ENCODE results near the gene PTPRU.

Gene PTPRU

DNA sequence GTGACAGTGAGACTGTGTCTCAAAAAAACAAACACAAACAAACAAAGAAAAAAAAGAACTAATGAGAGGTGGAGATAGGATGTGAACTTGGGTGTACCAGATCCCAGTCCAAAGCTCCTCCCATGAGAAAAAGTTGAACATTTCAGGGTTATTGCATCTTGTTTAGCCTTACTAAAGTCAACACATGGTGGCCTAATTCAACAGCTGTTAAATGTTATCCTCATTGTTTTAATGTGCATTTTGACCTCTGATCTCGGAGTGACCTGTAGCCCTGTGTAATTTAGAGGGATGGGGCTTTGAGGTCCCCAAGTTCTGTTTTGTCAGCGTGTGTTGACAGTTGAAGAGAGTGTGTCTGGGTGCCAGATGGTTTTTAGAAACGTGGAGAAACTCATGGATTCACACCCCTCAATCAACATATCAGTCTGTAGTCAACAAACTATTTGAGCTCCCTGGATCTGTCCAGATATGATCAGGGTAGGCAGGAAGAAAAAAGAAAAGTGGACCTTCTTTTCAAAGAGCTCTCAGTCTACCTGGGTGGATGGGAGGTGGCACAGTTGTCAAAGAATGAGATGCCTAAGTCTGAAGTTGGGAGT lies 34.7 kb downstream of the PTPRU start:
- no peak for DNase-seq

DNA sequence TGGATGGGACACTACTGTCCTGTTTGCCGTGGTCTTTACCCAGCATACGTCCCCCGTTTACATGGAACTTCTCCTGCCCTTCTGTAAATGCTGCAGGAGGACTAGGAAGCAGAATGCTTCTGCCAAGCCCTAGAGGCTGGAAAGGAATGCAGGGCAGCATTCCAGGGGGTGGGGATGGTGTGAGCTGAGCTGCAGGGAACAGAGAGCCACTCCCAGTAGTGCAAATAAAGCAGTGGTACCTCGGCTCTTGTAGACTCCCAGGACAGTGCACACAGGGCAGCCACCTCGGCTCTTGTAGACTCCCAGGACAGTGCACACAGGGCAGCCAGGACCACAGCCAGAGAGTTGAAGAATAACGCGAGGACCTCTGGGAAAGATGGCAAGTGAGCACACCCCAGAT lies 35.4 kb downstream of the PTPRU start:
- no peak for DNase-seq

GRCh38 chr1:29272147-29272907 lies 36.0 kb downstream of the PTPRU start:
- no peak for DNase-seq

DNA sequence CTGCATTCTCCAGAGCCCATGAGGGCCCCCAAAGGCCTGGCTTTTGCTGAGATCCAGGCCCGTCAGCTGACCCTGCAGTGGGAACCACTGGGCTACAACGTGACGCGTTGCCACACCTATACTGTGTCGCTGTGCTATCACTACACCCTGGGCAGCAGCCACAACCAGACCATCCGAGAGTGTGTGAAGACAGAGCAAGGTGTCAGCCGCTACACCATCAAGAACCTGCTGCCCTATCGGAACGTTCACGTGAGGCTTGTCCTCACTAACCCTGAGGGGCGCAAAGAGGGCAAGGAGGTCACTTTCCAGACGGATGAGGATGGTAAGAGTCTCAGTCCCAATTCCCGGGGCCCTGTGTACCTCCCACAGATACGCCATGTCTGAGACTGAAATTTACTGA lies 39.1 kb downstream of the PTPRU start:
- no peak for DNase-seq

DNA sequence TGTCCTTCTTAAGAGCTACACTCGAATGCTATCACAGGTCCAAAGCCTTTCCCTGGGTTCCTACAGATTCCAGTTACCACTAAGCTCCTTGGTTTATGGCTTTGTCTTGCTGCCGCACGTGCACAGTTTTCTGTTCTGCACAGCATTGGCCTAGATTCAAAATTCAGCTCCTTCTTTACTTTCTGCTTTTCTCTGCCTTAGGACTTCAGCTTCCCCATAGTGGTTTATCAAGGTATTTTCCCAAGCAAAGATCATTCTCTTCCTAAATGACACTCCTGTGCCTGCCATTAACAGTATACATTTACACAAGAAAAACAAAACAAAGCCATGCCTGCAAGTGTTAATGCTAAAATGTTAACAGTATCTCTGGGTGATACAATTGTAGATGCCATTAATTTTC lies 41.8 kb downstream of the PTPRU start:
- DNase-seq, result no peak

GRCh38 chr1:29279406-29279805 lies 43.1 kb downstream of the PTPRU start:
- no peak for DNase-seq

GRCh38 chr1:29279951-29280391 lies 43.6 kb downstream of the PTPRU start:
- DNase-seq, result no peak

DNA sequence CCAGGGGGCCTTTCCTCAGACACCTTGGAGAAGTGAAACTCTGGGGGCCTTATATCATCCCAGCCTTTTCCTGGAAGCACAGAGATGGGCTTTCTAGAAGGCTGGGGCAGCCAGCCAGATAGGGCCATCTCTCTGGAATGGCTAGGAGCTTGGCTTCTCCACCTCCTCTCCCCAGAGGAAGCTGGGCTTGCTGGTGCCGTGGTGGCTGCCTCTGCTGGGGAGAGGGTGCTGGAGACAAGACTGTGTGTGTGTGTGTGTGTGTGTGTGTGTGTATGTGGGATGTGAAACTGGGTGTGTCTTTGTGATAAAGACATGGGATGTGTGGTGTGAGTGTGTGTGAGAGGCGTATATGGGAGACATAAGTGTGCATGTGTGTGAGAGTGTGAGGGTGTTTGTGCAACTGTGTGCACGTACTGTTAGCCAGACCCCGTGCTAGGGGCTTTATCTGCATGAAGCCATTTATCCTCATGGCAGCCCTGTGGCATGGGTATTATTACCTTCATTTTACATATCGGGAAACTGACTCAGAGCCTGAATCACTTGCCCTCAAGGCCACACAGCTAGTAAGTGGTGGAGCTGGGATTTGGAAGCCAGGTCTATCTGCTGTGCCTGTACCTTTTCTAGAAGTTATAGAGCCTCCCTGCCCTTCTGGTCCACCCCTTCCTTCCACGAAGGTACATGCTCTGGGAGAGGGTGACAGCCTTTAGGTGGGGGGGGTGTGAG lies 44.2 kb downstream of the PTPRU start:
- DNase-seq, result no peak

- DNase-seq, result no peak
Measured at GRCh38 chr1:29281571-29281970, 45.2 kb downstream of the PTPRU start.

DNA sequence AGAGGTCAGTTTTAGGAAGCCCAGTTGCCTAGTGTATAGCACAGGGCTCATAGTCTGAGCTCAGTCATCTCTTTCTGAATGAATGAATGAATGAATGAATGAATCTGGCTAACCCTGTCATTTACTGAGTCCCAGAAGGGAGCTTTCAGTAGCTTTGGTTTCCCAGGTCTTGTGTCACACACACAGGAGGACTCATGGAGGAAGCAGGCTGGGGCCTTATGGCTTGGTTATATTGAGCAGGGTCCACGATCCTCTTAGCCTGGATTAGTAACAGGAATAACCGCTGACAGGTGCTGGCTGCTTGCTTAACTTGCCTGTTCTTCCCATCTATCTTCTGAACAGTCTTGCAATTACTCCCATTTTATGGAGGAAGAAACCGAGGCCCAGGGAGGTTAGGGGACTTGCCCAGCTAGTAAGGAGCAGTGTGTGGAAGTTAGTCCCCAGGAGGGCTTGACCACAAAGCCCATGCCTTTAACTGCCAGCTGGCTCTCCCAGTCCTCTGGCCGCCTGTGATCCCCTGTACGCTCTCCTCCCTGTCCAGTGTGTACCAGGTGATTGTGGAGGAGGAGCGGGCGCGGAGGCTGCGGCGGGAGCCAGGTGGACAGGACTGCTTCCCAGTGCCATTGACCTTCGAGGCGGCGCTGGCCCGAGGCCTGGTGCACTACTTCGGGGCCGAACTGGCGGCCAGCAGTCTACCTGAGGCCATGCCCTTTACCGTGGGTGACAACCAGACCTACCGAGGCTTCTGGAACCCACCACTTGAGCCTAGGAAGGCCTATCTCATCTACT lies 46.0 kb downstream of the PTPRU start:
- DNase-seq, result no peak

- DNase-seq, result no peak
Measured at GRCh38 chr1:29282924-29283803, 46.8 kb downstream of the PTPRU start.

DNA sequence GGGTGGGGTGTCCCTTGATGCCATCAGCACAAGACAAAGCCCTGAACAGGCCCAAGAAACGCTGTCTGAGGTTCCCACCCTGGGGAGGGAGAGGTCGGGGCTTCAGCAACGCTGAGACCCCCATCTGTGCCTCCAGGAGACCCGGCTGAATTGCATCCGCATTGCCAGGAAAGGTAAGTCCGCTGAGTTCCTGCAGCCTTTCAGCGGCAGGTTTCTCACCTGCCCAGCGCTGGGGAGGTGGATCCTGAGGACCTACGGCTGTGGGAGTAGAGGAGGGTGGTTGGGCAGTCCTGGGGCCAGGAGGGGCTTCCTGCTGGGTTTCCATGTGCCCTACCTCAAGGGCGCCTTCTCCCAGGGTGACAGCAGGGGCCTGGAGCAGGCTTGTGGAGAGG lies 47.5 kb downstream of the PTPRU start:
- no peak for DNase-seq

GRCh38 chr1:29284286-29284960 lies 48.1 kb downstream of the PTPRU start:
- DNase-seq, result no peak

GRCh38 chr1:29284961-29285560 lies 48.7 kb downstream of the PTPRU start:
- DNase-seq, result no peak

DNA sequence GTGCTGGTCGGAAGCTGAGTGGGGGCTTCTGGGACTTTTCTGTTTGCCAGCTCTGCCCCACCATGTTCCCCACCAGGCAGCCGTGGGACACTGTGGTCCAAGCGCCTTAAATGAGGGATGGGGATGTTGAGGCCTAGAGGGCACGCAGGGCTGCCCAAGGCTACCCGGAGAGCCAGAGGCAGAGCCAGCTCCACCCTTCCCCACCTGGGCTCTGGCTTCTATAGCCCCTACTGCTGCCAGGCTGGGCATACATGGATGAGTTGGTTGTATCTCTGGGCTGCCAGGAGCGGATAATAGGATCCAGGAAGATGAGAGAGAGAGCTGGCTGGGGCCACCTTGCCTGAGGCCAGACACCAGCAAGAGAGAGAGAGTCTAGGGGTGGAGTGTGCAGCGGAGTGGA lies 49.4 kb downstream of the PTPRU start:
- no peak for DNase-seq

- no peak for DNase-seq
Measured at GRCh38 chr1:29286194-29286767, 50.0 kb downstream of the PTPRU start.

DNA sequence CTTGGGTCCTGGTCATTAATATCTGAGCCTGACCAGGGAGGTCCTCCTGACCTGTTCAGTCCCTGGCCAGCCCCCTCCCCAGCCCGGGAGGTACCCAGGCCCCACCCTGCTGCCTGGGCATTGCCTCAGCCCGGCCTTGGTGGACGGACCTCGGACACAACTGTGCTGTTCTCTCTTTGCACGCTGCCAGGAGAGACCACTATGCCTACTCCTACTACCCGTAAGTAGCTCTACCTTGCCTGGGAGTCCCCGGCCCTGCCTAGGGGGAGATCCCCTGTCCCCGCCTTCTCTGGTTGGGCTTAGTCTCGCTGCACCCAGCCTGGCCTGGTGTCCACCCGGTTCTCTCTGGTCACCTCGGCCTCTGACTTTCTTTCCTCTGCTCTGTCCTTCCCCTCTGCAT lies 53.2 kb downstream of the PTPRU start:
- DNase-seq, result no peak

- no peak for DNase-seq
Measured at GRCh38 chr1:29290414-29290985, 54.2 kb downstream of the PTPRU start.

DNA sequence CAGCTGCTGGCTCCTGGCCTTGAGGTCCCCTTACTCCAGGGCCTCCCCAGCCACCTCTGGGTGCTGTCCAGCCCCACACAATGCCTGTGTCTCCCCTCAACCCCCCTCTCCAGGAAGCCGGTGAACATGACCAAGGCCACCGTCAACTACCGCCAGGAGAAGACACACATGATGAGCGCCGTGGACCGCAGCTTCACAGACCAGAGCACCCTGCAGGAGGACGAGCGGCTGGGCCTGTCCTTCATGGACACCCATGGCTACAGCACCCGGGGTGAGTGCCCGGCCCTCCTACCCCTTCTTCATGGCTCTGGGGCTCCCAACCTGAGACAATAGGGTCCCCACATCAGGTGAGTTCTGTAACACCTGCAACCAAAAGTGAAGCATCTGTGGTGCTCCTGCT lies 55.4 kb downstream of the PTPRU start:
- DNase-seq, result no peak

GRCh38 chr1:29292344-29292743 lies 56.0 kb downstream of the PTPRU start:
- DNase-seq, result no peak

DNA sequence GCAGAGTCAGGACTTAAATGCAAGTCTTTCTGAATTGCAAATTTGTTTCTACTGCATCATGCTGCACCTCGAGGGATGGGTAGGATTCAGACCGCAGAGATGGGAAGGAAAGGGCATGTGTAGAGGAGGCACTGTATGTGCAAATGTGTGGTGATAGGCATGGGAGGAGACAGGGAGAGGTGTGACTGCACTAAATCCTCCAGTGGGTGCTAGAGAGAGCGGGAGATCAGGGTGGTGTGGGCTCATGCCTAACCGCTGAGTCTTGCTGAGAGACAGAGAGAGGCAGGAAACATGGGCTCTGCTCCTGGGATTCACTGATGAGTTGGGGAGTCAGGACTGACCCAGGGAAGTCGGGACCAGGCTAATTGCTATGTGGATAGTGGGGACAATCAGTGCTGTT lies 61.1 kb downstream of the PTPRU start:
- DNase-seq, result no peak

Measured in SIG-M5 (cell line).